Dendritic cell treated with granulocyte-macrophage colony-stimulating factor and Interleukin-4, amounts not matched to agents 40 ng/mL and 50 ng/mL, for 4 days (primary cell): Measurements from ENCODE around the gene ZNF148.

ENCODE experiments used
- H3K27ac Mint-ChIP-seq: one replicate; pipeline ENCODE4 v1.8.0; 2022; ENCODE audit warnings: mild to moderate bottlenecking, mixed read lengths
- H3K27me3 Mint-ChIP-seq: one replicate; pipeline ENCODE4 v1.8.0; 2022; ENCODE audit warnings: mild to moderate bottlenecking, mixed read lengths
- H3K36me3 Mint-ChIP-seq: one replicate; pipeline ENCODE4 v1.8.0; 2022; ENCODE audit warnings: low read depth, mixed read lengths
- H3K4me1 Mint-ChIP-seq: one replicate; pipeline ENCODE4 v1.8.0; 2022; ENCODE audit warnings: low read depth, mixed read lengths
- H3K4me3 Mint-ChIP-seq: one replicate; pipeline ENCODE4 v1.8.0; 2022; ENCODE audit warnings: mild to moderate bottlenecking, moderate library complexity, mixed read lengths
- H3K9me3 Mint-ChIP-seq: one replicate; pipeline ENCODE4 v1.8.0; 2022; ENCODE audit warnings: mixed read lengths
- intact Hi-C: fragments of 100-400 bp; cut with micrococcal nuclease; formaldehyde crosslinking; loops from one replicate; pipeline ENCODE4 v1.15.0; 2022

The ZNF148 gene

DNA sequence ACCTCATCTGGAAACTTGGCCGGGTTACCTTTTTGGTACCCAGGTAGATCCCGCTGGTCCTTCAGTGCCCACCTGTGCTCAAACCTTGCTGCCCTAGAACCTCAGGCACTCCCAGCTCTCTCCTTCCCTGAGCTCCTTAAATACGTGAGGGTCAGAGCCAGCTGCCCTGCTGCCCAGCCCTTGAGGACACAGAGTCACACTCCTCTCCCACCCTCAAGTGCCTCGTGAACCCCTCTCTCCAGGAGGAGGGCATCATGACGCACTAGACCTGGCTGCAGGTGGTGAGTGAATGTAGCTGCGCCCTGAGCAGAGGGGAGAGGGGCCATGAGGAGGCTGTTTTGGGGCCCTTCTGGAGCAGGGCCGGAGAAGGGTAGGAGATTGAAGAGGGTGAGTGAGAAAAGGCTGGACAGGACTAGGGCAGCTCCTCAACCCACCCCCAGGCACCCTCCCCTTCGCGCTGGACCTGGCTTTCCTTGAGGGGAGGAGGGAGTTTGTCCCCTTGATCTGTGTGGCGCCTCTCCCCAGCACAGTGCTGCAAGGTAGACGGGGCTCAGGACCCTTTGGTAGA is 163.5 kb downstream of the ZNF148 start:
- Mint-ChIP-seq H3K9me3 (no peaks in the 10 kb centered on the region), H3K36me3 (no peaks in the 10 kb centered on the region), H3K4me3 (no peak overlapping the region), H3K27me3 (peaks cover 66% of the 10 kb centered on the region), H3K4me1 (peaks cover 10% of the 10 kb centered on the region), H3K27ac (no peak overlapping the region)
- intact Hi-C loops, result no loop called here

DNA sequence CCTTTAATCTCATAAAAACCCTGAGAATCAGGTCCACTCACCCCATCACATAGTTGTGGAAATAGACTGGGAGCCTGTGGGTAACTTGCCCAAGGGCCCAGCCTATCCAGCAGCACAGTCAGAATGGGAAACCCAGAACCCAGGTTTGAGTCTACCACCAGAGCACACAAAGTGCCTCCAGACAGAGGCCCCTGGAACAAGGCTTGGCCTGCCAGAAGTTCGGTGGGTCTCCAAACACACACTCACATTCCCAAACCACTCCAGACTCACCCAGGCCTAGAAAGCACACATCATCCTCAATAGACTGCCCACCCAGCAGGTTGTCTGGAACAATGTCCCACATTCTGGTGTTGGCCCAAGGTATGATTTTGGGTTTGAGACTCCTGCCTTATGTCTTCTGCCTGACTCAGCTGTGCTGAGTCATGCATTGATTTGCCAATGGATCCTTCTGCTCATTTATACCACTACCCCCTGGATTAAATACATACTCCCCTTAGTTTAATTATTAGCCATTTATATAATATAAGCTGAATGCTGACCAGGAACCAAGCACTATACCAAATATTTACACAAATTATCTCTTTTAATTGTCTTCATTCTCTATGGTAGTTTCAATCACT is 167.1 kb downstream of the ZNF148 start:
- Mint-ChIP-seq H3K4me3 (no peak overlapping the region), H3K9me3 (no peaks in the 10 kb centered on the region), H3K36me3 (no peaks in the 10 kb centered on the region), H3K27me3 (peaks cover 38% of the 10 kb centered on the region), H3K4me1 (peaks cover 5% of the 10 kb centered on the region), H3K27ac (no peak overlapping the region)
- intact Hi-C loops, result loop anchor here (10.0 kb wide), 1 partner anchor 213 kb away; no protein-coding TSS in a partner anchor

- H3K36me3 Mint-ChIP-seq, result no peaks in the 10 kb centered on the region
- intact Hi-C loops, result loop anchor here (10.0 kb wide), 1 partner anchor 213 kb away; no protein-coding TSS in a partner anchor
- H3K27me3 Mint-ChIP-seq, result peaks cover 34% of the 10 kb centered on the region
- no peaks in the 10 kb centered on the region for H3K9me3 Mint-ChIP-seq
- peaks cover 5% of the 10 kb centered on the region for H3K4me1 Mint-ChIP-seq
- H3K27ac Mint-ChIP-seq, result no peak overlapping the region
- H3K4me3 Mint-ChIP-seq, result no peak overlapping the region
Observed at GRCh38 chr3:125207507-125207906, 167.6 kb downstream of the ZNF148 start.

DNA sequence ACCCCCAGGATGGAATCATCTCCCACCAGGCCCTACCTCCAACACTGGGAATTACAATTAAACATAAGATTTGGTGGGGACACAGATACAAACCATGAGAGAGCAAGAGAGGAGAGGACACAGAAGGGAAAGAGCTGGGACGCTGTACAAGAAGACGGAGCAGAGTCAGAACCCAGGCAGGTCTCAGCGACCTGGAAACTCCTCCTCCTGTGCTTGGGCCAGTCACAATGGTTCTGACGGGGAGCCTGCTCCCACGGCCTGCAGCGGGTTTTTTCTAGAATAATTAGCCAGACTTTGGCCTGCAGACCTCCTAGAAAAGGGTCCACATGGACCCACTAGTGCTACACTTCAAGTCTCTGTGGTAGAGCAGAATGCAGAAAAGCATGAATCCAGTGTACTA is 168.2 kb downstream of the ZNF148 start:
- Mint-ChIP-seq H3K4me3 (no peak overlapping the region), H3K27ac (no peak overlapping the region), H3K9me3 (no peaks in the 10 kb centered on the region), H3K4me1 (peaks cover 3% of the 10 kb centered on the region), H3K27me3 (peaks cover 28% of the 10 kb centered on the region), H3K36me3 (no peaks in the 10 kb centered on the region)
- intact Hi-C loops, result loop anchor here (10.0 kb wide), 1 partner anchor 212 kb away; no protein-coding TSS in a partner anchor

DNA sequence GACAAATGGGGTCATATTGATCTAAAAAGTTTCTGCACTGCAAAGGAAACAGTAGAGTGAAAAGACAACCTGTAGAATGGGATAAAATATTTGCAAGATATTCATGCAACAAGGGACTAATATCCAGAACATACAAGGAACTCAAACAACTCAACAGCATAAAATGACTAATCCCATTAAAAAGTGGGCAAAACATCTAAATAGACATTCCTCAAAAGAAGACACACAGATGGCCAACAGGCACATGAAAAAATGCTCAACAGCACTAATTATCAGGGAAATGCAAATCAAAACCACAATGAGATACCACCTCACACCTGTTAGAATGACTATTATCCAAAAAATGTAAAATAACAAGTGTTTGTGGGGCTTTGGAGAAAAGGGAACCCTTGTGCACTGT is 171.4 kb downstream of the ZNF148 start:
- Mint-ChIP-seq H3K27me3 (peaks cover 5% of the 10 kb centered on the region), H3K9me3 (no peaks in the 10 kb centered on the region), H3K4me1 (no peaks in the 10 kb centered on the region), H3K27ac (no peak overlapping the region), H3K4me3 (no peak overlapping the region), H3K36me3 (no peaks in the 10 kb centered on the region)
- intact Hi-C loops, result loop anchor here (10.0 kb wide), 1 partner anchor 209 kb away; no protein-coding TSS in a partner anchor

DNA sequence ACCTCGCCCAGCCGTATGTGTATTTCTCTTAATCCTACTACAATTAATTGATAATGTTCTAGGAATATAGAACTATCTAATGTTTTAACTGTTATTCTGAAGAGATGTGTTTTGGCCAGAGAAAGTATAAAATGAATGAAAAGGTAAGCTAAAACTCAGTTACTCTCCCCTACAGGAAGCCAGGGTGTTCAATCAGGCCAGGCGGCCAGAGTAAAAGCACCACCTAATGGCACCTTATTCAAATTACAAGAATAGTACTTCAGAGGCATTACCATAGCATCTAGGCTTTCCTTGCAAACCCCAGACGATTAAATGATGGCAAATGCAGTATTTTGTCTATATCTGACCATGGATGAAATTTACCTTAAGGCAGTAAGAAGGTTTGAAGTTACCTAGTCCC is 172.9 kb downstream of the ZNF148 start:
- Mint-ChIP-seq H3K27me3 (peaks cover 3% of the 10 kb centered on the region), H3K4me1 (no peaks in the 10 kb centered on the region), H3K36me3 (no peaks in the 10 kb centered on the region), H3K4me3 (no peak overlapping the region), H3K27ac (no peak overlapping the region), H3K9me3 (no peaks in the 10 kb centered on the region)
- intact Hi-C loops, result loop anchor here (10.0 kb wide), 1 partner anchor 207 kb away; no protein-coding TSS in a partner anchor

- no peaks in the 10 kb centered on the region for H3K36me3 Mint-ChIP-seq
- intact Hi-C loops, result loop anchor here (10.0 kb wide), 1 partner anchor 206 kb away; no protein-coding TSS in a partner anchor
- H3K4me3 Mint-ChIP-seq, result no peak overlapping the region
- no peaks in the 10 kb centered on the region for H3K4me1 Mint-ChIP-seq
- no peaks in the 10 kb centered on the region for H3K27me3 Mint-ChIP-seq
- no peak overlapping the region for H3K27ac Mint-ChIP-seq
- H3K9me3 Mint-ChIP-seq, result no peaks in the 10 kb centered on the region
Observed at GRCh38 chr3:125200731-125201139, 174.4 kb downstream of the ZNF148 start.

DNA sequence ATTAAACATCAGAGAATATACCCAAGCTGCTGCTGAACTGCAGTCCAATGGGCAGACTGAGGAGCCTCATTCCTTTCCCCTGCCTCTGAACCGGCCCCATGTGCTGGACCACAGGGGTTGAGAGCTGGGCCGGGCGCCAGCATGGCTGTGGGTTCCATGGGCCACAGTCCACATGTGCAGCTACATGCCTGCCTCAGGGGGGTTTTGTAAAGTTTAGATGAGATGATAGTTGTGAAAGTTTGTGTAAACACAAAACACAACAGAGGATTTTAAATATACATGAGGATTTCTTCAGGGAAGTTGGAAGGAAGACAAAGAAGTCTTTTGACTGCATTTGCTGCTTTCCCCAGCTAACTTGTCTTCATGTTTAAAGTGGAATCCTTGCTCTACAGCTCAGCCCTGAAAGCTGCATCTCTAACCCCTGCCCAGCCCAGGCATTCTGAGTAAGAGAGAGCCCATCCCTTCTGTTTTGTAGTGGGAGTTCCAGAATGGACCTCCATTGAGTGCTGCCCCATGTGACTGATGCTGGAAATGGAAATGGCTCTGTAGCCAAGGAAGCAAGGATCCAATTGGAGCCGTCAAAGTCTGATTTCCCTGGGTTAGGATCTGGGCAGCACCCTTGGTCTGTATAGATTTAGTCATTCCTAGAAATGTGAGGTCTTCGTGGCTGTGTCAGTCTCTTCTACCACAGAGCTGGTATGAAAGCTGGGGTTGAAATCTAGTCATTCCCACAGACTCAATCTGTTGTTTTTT is 180.1 kb downstream of the ZNF148 start:
- intact Hi-C loops, result no loop called here
- H3K36me3 Mint-ChIP-seq, result no peaks in the 10 kb centered on the region
- H3K4me3 Mint-ChIP-seq, result no peak overlapping the region
- H3K9me3 Mint-ChIP-seq, result no peaks in the 10 kb centered on the region
- peaks cover 9% of the 10 kb centered on the region for H3K4me1 Mint-ChIP-seq
- no peak overlapping the region for H3K27ac Mint-ChIP-seq
- peaks cover 6% of the 10 kb centered on the region for H3K27me3 Mint-ChIP-seq

DNA sequence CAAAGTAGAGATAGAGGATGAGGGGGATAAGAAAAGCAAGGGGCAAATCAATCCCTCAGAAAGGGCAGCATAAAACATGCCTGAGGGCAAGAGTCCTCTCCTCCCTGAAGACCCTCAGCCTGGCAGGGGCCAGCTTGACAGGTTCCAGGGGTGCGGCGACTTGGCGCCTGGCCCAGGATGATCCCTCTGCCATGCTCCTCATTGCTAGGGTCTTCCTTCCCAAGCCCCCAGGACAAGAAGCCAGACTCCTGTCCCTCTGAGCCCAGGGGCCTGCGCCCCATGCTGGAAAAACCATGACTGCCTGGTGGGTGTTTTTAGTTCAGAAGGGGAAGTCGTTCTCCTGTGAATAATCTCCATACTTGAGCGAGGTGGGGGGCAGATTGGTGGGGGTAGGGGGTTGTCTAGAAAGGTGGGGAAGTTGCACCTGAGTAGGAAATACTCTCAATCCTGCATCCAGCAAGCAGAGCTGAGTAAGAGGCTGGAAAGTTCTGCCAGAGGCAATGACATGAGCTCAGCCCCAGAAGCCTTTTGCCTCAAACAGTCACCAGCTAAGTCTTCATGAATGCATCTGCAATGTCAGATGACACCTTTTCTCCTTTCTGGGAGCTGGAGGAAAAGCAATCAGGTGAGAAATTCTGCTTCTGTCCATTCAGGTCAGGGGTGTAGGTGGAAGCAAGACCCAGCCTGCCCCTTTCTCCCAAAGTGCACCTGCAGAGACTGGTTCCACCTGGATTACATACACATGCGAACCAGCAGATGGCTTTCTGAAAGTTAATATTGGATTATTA is 180.9 kb downstream of the ZNF148 start:
- H3K4me3 Mint-ChIP-seq, result no peak overlapping the region
- intact Hi-C loops, result no loop called here
- H3K9me3 Mint-ChIP-seq, result no peaks in the 10 kb centered on the region
- H3K36me3 Mint-ChIP-seq, result no peaks in the 10 kb centered on the region
- peaks cover 9% of the 10 kb centered on the region for H3K4me1 Mint-ChIP-seq
- H3K27me3 Mint-ChIP-seq, result peaks cover 6% of the 10 kb centered on the region
- H3K27ac Mint-ChIP-seq, result no peak overlapping the region

DNA sequence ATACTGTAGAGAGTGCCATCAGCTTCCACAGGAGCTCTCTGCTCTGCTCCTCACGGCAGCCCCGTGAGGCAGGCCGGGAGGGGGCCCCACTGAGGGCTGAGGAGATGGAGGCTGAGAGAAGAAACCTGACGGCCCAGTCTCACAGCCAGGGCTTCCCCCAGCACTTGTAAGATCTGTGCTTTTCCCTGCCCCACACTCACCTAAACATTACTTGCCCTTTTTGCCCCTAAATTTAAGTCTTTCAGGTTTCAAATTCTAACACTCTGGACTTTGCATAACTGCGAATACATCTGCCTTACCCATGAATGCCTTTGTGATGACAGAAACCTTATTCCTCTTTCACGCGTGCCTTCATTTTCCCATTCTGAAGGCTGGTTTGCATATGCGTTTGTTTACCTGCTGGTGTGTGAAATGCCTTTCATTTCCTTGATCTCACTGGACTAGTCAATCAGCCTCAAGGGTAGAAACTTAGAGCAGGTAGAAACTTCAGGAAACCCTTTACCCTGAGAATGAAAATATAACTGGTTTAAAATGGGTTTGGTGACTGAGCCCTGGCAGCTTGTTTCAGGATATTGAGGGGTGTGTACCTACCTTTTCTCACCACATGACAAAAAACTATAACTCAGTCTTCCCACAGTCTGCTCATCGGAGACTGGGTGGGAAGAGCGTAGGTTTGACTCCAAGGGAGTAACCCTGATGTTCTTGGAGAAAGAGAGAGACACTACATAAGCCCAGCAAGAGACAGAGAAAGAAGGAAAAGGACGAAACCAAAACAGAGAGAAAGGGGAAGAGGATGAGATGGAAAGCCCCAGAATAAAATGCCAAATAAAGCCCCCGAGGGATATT is 182.7 kb downstream of the ZNF148 start:
- Mint-ChIP-seq H3K9me3 (no peaks in the 10 kb centered on the region), H3K4me1 (peaks cover 9% of the 10 kb centered on the region), H3K36me3 (no peaks in the 10 kb centered on the region), H3K27ac (no peak overlapping the region), H3K4me3 (no peak overlapping the region), H3K27me3 (peaks cover 6% of the 10 kb centered on the region)
- intact Hi-C loops, result no loop called here

- H3K27me3 Mint-ChIP-seq, result peaks cover 6% of the 10 kb centered on the region
- no peaks in the 10 kb centered on the region for H3K9me3 Mint-ChIP-seq
- H3K4me3 Mint-ChIP-seq, result no peak overlapping the region
- intact Hi-C loops, result no loop called here
- H3K36me3 Mint-ChIP-seq, result no peaks in the 10 kb centered on the region
- H3K4me1 Mint-ChIP-seq, result peaks cover 9% of the 10 kb centered on the region
- H3K27ac Mint-ChIP-seq, result no peak overlapping the region
Observed at GRCh38 chr3:125191730-125192129, 183.4 kb downstream of the ZNF148 start.

DNA sequence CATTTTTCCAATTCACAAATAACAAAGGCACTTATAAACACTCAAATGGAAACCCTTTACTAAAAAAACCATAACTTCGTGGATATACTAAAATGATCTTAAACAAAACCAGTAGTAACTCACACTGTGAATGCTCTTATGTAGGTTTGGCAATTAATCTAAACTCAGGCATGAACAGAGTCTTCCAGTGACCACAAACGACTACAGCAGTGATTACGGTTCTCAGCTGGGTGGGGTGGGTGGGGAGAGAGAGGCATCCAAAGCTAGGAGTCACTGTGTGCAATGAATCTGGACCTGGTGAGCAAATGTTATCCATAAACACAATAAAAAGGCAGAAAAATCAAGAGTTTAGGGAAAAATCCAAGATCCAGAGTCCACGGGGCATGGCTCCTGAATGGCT is 183.9 kb downstream of the ZNF148 start:
- H3K27ac Mint-ChIP-seq, result no peak overlapping the region
- H3K27me3 Mint-ChIP-seq, result peaks cover 6% of the 10 kb centered on the region
- H3K36me3 Mint-ChIP-seq, result no peaks in the 10 kb centered on the region
- H3K4me1 Mint-ChIP-seq, result peaks cover 9% of the 10 kb centered on the region
- intact Hi-C loops, result no loop called here
- no peak overlapping the region for H3K4me3 Mint-ChIP-seq
- no peaks in the 10 kb centered on the region for H3K9me3 Mint-ChIP-seq

GRCh38 chr3:125190786-125191185 is 184.3 kb downstream of the ZNF148 start:
- peaks cover 6% of the 10 kb centered on the region for H3K27me3 Mint-ChIP-seq
- no peaks in the 10 kb centered on the region for H3K9me3 Mint-ChIP-seq
- peaks cover 9% of the 10 kb centered on the region for H3K4me1 Mint-ChIP-seq
- intact Hi-C loops, result no loop called here
- H3K27ac Mint-ChIP-seq, result no peak overlapping the region
- no peak overlapping the region for H3K4me3 Mint-ChIP-seq
- no peaks in the 10 kb centered on the region for H3K36me3 Mint-ChIP-seq
